Stimulated activated CD4-positive, alpha-beta T cell treated with anti-CD3 and anti-CD28 coated beads, Interleukin-1b, Interleukin-23, amount 100 ng/mL, for 48 hours (primary cell): Measurements from ENCODE around the gene EFCAB5.
"Not testable (repeated sequence)": the region's sequence is repeated elsewhere in the genome, so short reads cannot be mapped to it uniquely, and the experiment has no call there.

ENCODE experiments used
- DNase-seq: peaks from one replicate; pipeline ENCODE4 v3.0.0-alpha.2; 2020

EFCAB5 gene

DNA sequence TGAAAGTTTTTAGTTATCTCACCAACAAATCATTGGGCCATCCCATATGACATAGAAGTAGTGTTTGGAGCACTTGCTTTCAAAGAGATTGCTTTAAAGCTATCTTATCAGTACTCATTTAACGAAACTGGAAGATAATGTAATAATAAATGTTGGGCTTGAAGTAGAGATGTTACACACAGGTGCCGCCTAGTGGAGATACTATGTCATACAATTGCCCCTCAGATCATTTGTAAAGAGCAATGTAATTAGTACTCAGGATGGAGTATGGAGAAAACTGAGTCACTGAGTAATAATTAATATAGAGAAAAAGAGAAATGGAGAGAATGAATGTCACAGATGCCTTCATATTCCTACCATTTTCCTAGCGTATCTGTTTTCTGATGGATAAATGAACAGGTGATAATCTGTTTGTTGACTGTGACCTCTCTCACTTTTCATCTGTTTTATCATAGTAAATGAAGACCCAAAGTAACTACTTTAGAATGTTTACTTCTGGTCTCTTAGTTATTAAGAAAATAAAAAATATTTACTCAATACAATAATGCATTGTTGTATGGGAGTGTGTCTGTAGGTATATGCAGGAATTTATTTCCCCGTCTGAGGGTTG lies 80.4 kb downstream of the EFCAB5 start:
- no peak for DNase-seq

DNA sequence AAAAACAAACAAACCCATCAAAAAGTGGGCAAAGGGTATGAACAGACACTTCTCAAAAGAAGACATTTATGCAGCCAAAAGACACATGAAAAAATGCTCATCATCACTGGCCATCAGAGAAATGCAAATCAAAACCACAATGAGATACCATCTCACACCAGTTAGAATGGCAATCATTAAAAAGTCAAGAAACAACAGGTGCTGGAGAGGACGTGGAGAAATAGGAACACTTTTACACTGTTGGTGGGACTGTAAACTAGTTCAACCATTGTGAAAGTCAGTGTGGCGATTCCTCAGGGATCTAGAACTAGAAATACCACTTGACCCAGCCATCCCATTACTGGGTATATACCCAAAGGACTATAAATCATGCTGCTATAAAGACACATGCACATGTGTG lies 83.9 kb downstream of the EFCAB5 start:
- not testable (repeated sequence) for DNase-seq

DNA sequence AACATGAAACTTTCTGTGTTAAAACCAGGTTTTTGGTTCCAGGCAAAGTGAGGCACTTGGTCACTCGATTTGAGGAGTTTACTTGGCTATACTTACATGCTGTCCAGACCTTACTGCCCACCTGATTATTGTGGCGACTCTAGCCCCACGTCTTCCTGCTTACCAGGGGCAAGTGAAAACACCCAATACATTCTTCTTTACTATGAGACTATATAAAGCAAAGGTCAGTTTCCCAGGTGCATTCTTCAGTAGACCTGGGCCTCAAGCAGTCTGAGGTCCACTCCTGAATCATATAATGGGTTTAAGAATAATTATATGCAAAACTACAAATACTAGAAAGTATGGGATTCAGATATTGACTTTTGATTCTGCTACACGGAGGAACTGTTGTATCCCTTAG lies 86.2 kb downstream of the EFCAB5 start:
- DNase-seq, result no peak

- DNase-seq, result no peak
Observed at GRCh38 chr17:30031214-30031869, 89.9 kb downstream of the EFCAB5 start.

DNA sequence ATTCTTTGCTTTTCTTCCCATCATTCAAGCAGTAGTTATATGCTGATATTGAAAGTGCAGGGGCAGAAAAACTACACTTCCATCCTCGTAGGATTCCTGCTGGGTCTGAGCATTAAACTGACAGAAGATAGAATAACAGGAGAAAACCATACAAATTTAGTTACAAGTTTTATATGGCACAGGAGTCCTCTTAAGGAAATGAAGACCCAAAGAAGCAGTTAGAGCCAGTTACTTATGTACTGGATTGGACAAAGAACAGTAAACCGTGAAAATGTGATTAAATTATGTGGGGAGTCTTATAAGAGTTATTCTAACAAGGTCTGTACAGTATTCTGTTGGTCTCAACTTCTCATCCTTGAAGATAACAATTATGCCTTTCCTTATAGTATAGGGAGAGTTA lies 93.9 kb downstream of the EFCAB5 start:
- DNase-seq, result no peak

GRCh38 chr17:30040719-30041518 lies 99.5 kb downstream of the EFCAB5 start:
- not testable (repeated sequence) for DNase-seq

DNA sequence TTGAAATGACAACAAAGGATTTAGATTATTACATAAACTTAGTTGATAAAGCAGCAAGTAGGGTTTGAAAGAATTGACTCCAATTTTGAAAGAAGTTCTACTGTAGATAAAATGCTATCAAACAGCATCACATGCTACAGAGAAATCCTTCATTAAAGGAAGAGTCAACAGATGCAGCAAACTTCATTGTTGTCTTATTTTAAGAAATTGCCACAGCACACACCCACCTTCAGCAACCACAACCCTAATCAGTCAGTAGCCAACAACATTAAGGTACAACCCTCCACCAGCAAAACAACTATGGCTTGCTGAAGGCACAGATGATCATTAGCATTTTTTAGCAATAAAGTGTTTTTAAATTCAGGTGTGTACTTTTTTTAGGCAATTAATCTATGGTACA lies 100.1 kb downstream of the EFCAB5 start:
- DNase-seq, result no peak

DNA sequence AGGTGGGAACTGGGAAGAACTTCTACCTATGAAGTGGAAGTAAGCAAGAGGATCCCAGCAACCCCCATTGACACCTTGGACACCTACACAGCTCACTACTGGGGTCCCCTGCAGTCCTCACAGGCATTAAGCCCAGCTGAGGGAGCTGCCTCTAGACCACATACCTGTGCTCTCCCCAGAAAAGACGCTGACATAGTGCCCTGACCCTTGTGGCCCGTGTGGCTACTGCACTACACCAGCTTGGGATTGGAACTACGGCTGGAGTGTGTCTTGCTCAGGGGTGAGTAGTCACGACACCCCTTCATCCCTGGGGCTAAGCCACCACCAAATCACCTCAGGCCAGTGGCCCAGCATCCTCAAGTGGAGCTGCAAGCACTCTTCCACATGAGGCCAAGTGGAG lies 120.9 kb downstream of the EFCAB5 start:
- no peak for DNase-seq

DNA sequence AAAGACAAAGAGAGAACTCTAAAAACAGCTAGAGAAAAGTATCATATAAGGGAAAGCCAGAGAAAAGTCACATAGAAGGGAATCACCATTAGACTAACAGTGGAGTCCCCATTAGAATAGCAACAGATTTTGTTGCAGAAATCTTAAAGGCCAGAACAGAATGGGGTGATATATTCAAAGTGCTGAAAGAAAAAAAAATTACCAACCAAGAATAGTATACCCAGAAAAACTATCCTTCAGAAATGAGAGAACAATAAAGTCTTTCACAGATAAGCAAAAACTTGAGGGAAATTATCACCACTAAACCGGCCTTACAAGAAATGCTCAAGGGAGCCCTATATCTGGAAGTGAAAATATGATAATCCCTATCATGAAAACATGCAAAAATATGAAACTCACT lies 123.3 kb downstream of the EFCAB5 start:
- no peak for DNase-seq

DNA sequence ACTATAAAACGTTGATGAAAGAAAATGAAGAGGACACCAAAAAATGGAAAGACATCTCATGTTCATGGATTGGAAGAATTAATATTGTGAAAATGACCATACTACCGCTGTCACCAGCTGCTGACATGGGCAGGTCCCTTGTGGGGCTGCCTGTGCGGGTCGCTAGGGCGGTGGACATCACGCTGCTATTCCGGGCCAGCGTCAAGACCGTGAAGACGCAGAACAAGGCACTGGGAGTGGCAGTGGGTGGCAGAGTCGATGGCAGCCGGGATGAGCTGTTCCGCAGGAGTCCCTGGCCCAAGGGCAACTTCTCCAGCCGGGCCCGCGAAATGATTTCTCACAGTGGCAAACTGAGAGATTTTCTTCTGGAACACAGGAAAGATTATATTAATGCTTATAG lies 127.0 kb downstream of the EFCAB5 start:
- no peak for DNase-seq

- DNase-seq, result no peak
Observed at GRCh38 chr17:30074254-30074653, 132.8 kb downstream of the EFCAB5 start.

- no peak for DNase-seq
Observed at GRCh38 chr17:30074730-30075129, 133.3 kb downstream of the EFCAB5 start.

GRCh38 chr17:30082773-30083172 lies 141.3 kb downstream of the EFCAB5 start:
- no peak for DNase-seq

DNA sequence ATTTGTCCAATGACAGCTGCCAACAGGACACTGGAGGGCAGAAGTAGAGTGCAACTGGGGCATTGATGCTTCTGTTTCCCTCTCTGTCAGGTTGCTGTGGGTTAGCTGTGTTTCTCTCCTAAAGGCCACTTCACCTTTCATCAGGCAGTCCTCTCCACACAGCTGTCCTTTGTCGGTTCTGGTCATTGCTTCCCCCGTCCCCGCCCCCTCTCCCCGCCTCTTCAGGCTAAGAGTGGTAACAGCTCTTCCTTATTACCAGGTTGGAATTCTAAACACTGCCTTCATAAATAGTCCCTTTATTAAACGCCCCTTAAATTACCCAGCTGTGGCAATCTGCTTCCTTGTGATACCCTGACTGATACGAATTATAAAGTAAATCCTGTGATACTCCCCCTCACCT lies 143.4 kb downstream of the EFCAB5 start:
- DNase-seq, result no peak

- no peak for DNase-seq
Observed at GRCh38 chr17:30086896-30087295, 145.5 kb downstream of the EFCAB5 start.

- not testable (repeated sequence) for DNase-seq
Observed at GRCh38 chr17:30087431-30087830, 146.0 kb downstream of the EFCAB5 start.

- DNase-seq, result no peak
Observed at GRCh38 chr17:30091121-30091670, 149.8 kb downstream of the EFCAB5 start.

GRCh38 chr17:30091771-30092170 lies 150.3 kb downstream of the EFCAB5 start:
- no peak for DNase-seq

DNA sequence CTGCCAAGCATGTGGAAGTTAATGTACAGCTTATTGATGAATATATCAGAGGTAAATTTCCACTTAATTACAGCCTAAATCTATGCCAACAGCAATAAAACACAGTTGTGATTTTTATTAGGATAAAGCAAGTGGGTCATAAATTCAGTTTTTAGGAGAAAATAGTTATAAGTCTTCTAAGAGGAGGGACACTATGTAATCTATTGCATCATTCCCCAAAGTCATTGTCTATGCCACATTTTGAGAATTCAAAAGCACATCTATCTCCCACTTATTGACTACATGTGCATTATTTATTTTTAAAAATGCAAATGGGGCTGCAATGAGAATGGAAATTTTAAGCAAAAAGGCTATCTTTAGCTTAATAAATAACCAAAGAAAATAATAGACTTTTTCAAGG lies 151.5 kb downstream of the EFCAB5 start:
- no peak for DNase-seq

- peak; percentile 42 for DNase-seq
Observed at GRCh38 chr17:30093463-30094147, 152.2 kb downstream of the EFCAB5 start.

GRCh38 chr17:30095507-30096244 lies 154.2 kb downstream of the EFCAB5 start:
- no peak for DNase-seq

- no peak for DNase-seq
Observed at GRCh38 chr17:30101686-30102390, 160.4 kb downstream of the EFCAB5 start.
